Smooth muscle cell (in vitro differentiated cells): ENCODE results near the gene AKAP7. TPM values are rescaled to one million over a fixed set of nuclear protein-coding genes. Genes with fewer than 3 reads are reported as not detected.

Experiments used
- DNase-seq: peaks from one replicate; lab custom pipeline; 2025; ENCODE audit not compliant: unreplicated experiment; lab: John Stamatoyannopoulos, UW
- H2AFZ ChIP-seq: fragments of 200-600 bp; sonication (generic); 2 replicates; pipeline ENCODE4 v1.6.0; 2016; ENCODE audit warnings: antibody characterized with exemption, low read depth, mild to moderate bottlenecking
- H3F3A ChIP-seq: fragments of 200-600 bp; sonication (generic); 2 replicates; pipeline ENCODE4 v1.6.0; 2017; ENCODE audit warnings: antibody characterized with exemption, low read depth
- H3K27ac ChIP-seq: fragments of 200-600 bp; sonication (generic); 2 replicates; pipeline ENCODE4 v1.5.1; 2016; ENCODE audit warnings: low read depth, mild to moderate bottlenecking
- H3K27me3 ChIP-seq: fragments of 200-600 bp; sonication (generic); 2 replicates; pipeline ENCODE4 v1.6.1; 2016; ENCODE audit warnings: low read depth, mild to moderate bottlenecking
- H3K36me3 ChIP-seq: fragments of 200-600 bp; sonication (generic); 2 replicates; pipeline ENCODE4 v1.5.1; 2016; ENCODE audit warnings: low read depth
- H3K4me1 ChIP-seq: fragments of 200-600 bp; sonication (generic); 2 replicates; pipeline ENCODE4 v1.5.1; 2016; ENCODE audit warnings: low read depth
- H3K4me2 ChIP-seq: fragments of 200-600 bp; sonication (generic); 2 replicates; pipeline ENCODE4 v1.6.0; 2016; ENCODE audit warnings: mild to moderate bottlenecking
- H3K4me3 ChIP-seq: fragments of 200-600 bp; sonication (generic); 2 replicates; pipeline ENCODE4 v1.5.1; 2016; ENCODE audit warnings: mild to moderate bottlenecking
- H3K79me2 ChIP-seq: fragments of 200-600 bp; sonication (generic); 2 replicates; pipeline ENCODE4 v1.6.0; 2016; ENCODE audit warnings: low read depth, mild to moderate bottlenecking
- H3K9ac ChIP-seq: fragments of 200-600 bp; sonication (generic); 2 replicates; pipeline ENCODE4 v1.6.0; 2016; ENCODE audit warnings: low read depth
- H3K9me3 ChIP-seq: fragments of 200-600 bp; sonication (generic); replicated peaks from 2 replicates; pipeline ENCODE4 v1.5.1; 2016; ENCODE audit warnings: low read depth
- H4K20me1 ChIP-seq: fragments of 200-600 bp; sonication (generic); 2 replicates; pipeline ENCODE4 v1.6.0; 2016; ENCODE audit warnings: low read depth
- CTCF ChIP-seq: fragments of 200-600 bp; sonication (generic); IDR thresholded peaks from 2 replicates; pipeline ENCODE4 v1.5.1; 2017; ENCODE audit warnings: borderline replicate concordance, mild to moderate bottlenecking, antibody characterized with exemption; ENCODE audit not compliant: insufficient read depth, poor library complexity, severe bottlenecking
- WGBS: methylation state at CpG from one replicate; pipeline ENCODE4 v1.1.7; 2016; ENCODE audit warnings: low lambda C conversion rate; 5-methylcytosine and 5-hydroxymethylcytosine counted together
- polyA plus RNA-seq: library from polyadenylated mRNA; unstranded; fragments of >200 nt; fragmentation: Nextera tagmentation; extraction: Ambion mirVana; gene quantifications from 2 replicates; pipeline ENCODE4 v1.2.1, GENCODE V29; 2016
- total RNA-seq: library from RNA; depleted of rRNA; stranded (reverse); fragments of >200 nt; gene quantifications from 2 replicates; pipeline ENCODE4 v1.2.3, GENCODE V29; 2014

AKAP7 gene
- total and polyA plus RNA-seq, 2 experiments from 2014 or later, result 2.0 to 6.5 TPM

GRCh38 chr6:131213501-131213990 lies 78.3 kb downstream of the AKAP7 start:
- Histone ChIP-seq H3K9ac (no peak overlapping the region), H2AFZ (no peak overlapping the region), H3K9me3 (no peaks in the 10 kb centered on the region), H3K36me3 (no peaks in the 10 kb centered on the region), H3F3A (no peaks in the 10 kb centered on the region), H3K27ac (no peak overlapping the region), H3K4me1 (no peaks in the 10 kb centered on the region), H3K4me3 (no peak overlapping the region), H3K4me2 (no peak overlapping the region), H4K20me1 (no peaks in the 10 kb centered on the region), H3K27me3 (no peaks in the 10 kb centered on the region), H3K79me2 (no peaks in the 10 kb centered on the region)
- 78% methylated on average over 3 of the region's 3 CpGs for WGBS
- TF ChIP-seq CTCF, result no peak
- no peak for DNase-seq

GRCh38 chr6:131215219-131215618 lies 80.0 kb downstream of the AKAP7 start:
- no peak overlapping the region for H3K9ac ChIP-seq
- 95% methylated on average over 5 of the region's 5 CpGs for WGBS
- no peak for DNase-seq
- H3F3A ChIP-seq, result no peaks in the 10 kb centered on the region
- no peaks in the 10 kb centered on the region for H4K20me1 ChIP-seq
- H3K4me1 ChIP-seq, result no peaks in the 10 kb centered on the region
- H3K36me3 ChIP-seq, result no peaks in the 10 kb centered on the region
- H3K27me3 ChIP-seq, result no peaks in the 10 kb centered on the region
- no peak overlapping the region for H3K4me2 ChIP-seq
- no peak overlapping the region for H3K4me3 ChIP-seq
- H2AFZ ChIP-seq, result no peak overlapping the region
- H3K27ac ChIP-seq, result no peak overlapping the region
- TF ChIP-seq CTCF, result no peak
- H3K79me2 ChIP-seq, result no peaks in the 10 kb centered on the region
- H3K9me3 ChIP-seq, result no peaks in the 10 kb centered on the region

- no peak for DNase-seq
- Histone ChIP-seq H3K9me3 (no peaks in the 10 kb centered on the region), H4K20me1 (no peaks in the 10 kb centered on the region), H2AFZ (no peak overlapping the region), H3K9ac (no peak overlapping the region), H3F3A (no peaks in the 10 kb centered on the region), H3K4me3 (no peak overlapping the region), H3K4me1 (no peaks in the 10 kb centered on the region), H3K79me2 (no peaks in the 10 kb centered on the region), H3K27ac (no peak overlapping the region), H3K27me3 (no peaks in the 10 kb centered on the region), H3K36me3 (no peaks in the 10 kb centered on the region), H3K4me2 (no peak overlapping the region)
- WGBS, result 90% methylated on average over 4 of the region's 4 CpGs
- no peak for TF ChIP-seq CTCF
Measured at GRCh38 chr6:131216246-131216645, 81.0 kb downstream of the AKAP7 start.

GRCh38 chr6:131222773-131223172 lies 87.5 kb downstream of the AKAP7 start:
- Histone ChIP-seq H3K9ac (no peak overlapping the region), H3K36me3 (no peaks in the 10 kb centered on the region), H3K4me2 (no peak overlapping the region), H3F3A (no peaks in the 10 kb centered on the region), H3K4me3 (no peak overlapping the region), H4K20me1 (no peaks in the 10 kb centered on the region), H3K27me3 (no peaks in the 10 kb centered on the region), H3K9me3 (no peaks in the 10 kb centered on the region), H3K4me1 (no peaks in the 10 kb centered on the region), H2AFZ (no peak overlapping the region), H3K79me2 (no peaks in the 10 kb centered on the region), H3K27ac (no peak overlapping the region)
- no peak for TF ChIP-seq CTCF
- 87% methylated on average over 2 of the region's 2 CpGs for WGBS
- no peak for DNase-seq
